Spleen (tissue), 11 donors: Measurements from ENCODE around the gene C6orf47. TPM values are rescaled to one million over a fixed set of nuclear protein-coding genes. Genes with fewer than 3 reads are reported as not detected.

ENCODE experiments used
- DNase-seq: peaks from one replicate; pipeline ENCODE4 v3.0.0-alpha.2; 2020
- H3K27ac ChIP-seq, 8 donors: fragments of 200-600 bp; sonication (generic) in 7 of 8; 1 replicate in 4 of 8; 2 replicates in 4 of 8; pipeline versions ENCODE4 v1.5.0 to v1.8.0; 2016 to 2021; ENCODE audit warnings: inconsistent platforms in 4 of 8, mild to moderate bottlenecking in 4 of 8, moderate library complexity in 1 of 8
- H3K27me3 ChIP-seq, 7 donors: fragments of 200-600 bp; sonication (generic) in 6 of 7; replicated peaks in 1 of 7; 1 replicate in 4 of 7; 2 replicates in 3 of 7; pipeline versions ENCODE4 v1.5.0 to v1.8.0; 2016 to 2021; ENCODE audit warnings: inconsistent platforms in 3 of 7, mild to moderate bottlenecking in 1 of 7
- H3K36me3 ChIP-seq, 6 donors: fragments of 200-600 bp; sonication (generic) in 5 of 6; 1 replicate in 4 of 6; 2 replicates in 2 of 6; pipeline versions ENCODE4 v1.5.0 to v1.8.0; 2016 to 2021; ENCODE audit warnings: inconsistent platforms in 2 of 6
- H3K4me1 ChIP-seq, 6 donors: fragments of 200-600 bp; sonication (generic) in 5 of 6; 1 replicate in 3 of 6; 2 replicates in 3 of 6; pipeline versions ENCODE4 v1.5.0 to v1.8.0; 2016 to 2021; ENCODE audit warnings: inconsistent platforms in 3 of 6
- H3K4me3 ChIP-seq, 8 donors: fragments of 200-600 bp; sonication (generic) in 7 of 8; 1 replicate in 4 of 8; 2 replicates in 4 of 8; pipeline versions ENCODE4 v1.5.0 to v1.8.0; 2016 to 2021; ENCODE audit warnings: inconsistent platforms in 4 of 8, mild to moderate bottlenecking in 4 of 8, moderate library complexity in 2 of 8
- H3K9me3 ChIP-seq, 8 donors: fragments of 200-600 bp; sonication (generic) in 7 of 8; 1 replicate in 4 of 8; 2 replicates in 4 of 8; pipeline versions ENCODE4 v1.5.0 to v1.8.0; 2016 to 2021; ENCODE audit warnings: inconsistent platforms in 4 of 8
- POLR2A ChIP-seq, 3 donors: fragments of 450-650 bp; IDR thresholded peaks; one replicate each; pipeline ENCODE4 v1.5.1; 2017; ENCODE audit warnings: antibody characterized with exemption in 3 of 3, mild to moderate bottlenecking in 1 of 3
- POLR2AphosphoS5 ChIP-seq, 3 donors: sonication (generic); formaldehyde crosslinking; IDR thresholded peaks; one replicate each; pipeline ENCODE4 v1.5.1; 2017; ENCODE audit warnings: antibody characterized with exemption in 3 of 3
- WGBS, 5 donors: extraction: QIAGEN DNeasy Blood & Tissue Kit in 3 of 5; methylation state at CpG; one replicate each; pipeline versions ENCODE4 v1.1.5 to v1.1.7; 2013 to 2018; 5-methylcytosine and 5-hydroxymethylcytosine counted together
- intact Hi-C: fragments of 100-400 bp; cut with DNase I; formaldehyde crosslinking; loops from one replicate; pipeline ENCODE4 v1.15.0; 2023; ENCODE audit warnings: low total_unique reads
- polyA plus RNA-seq, 3 donors: library from polyadenylated mRNA; stranded (reverse); fragments of 200-250 nt; gene quantifications; one replicate each; pipeline ENCODE4 v1.2.1, GENCODE V29; 2013
- total RNA-seq, 7 donors: library from RNA; depleted of rRNA in 3 of 7; stranded (reverse); fragments of >200 nt in 3 of 7; fragmentation: NEBNext Ultra II Directional in 4 of 7; extraction: Animal tissue kit (Norgen Biotek cat#: 25700) in 4 of 7; gene quantifications; one replicate each; pipeline versions ENCODE4 v1.1.0 to v1.2.1, GENCODE V29; 2016 to 2021
- TF ChIP-seq, protein P1 (sequence below), 11 experiments: fragments of 200-600 bp in 7 of 11; fragments of 450-650 bp in 4 of 11; sonication (generic) in 4 of 11; IDR thresholded peaks in 8 of 11; conservative IDR thresholded peaks in 3 of 11; 1 replicate in 7 of 11; 2 replicates in 4 of 11; pipeline versions ENCODE4 v1.4.0 to v1.8.0; 2016 to 2021; ENCODE audit warnings: antibody characterized with exemption in 11 of 11, inconsistent platforms in 4 of 11, mild to moderate bottlenecking in 1 of 11
- donor health status: healthy with polysubstance abuse.
- donor health status: DM: no; HTN: no; CAD: no; lungs with moderate emphysema.
- donor health status: DM: no; HTN: no; CAD: no.
- donor health status: Bipolar disorder and iron deficiency.
- donor health status: healthy.
- donor health status: DM: no; HTN: no; CAD: no.
- donor health status: DM: yes; HTN: yes; CAD: no.

C6orf47 gene
- total and polyA plus RNA-seq, 10 donors = 12.2 to 37.4 (median 26.6) TPM

- H3K27me3 ChIP-seq = no peaks in the 10 kb centered on the region
- intact Hi-C loops = no loop called here
- peak; percentile 27 to 58 (median 57) for TF ChIP-seq POLR2A (IDR thresholded peaks at IDR 0.05)
- TF ChIP-seq, protein P1, sequence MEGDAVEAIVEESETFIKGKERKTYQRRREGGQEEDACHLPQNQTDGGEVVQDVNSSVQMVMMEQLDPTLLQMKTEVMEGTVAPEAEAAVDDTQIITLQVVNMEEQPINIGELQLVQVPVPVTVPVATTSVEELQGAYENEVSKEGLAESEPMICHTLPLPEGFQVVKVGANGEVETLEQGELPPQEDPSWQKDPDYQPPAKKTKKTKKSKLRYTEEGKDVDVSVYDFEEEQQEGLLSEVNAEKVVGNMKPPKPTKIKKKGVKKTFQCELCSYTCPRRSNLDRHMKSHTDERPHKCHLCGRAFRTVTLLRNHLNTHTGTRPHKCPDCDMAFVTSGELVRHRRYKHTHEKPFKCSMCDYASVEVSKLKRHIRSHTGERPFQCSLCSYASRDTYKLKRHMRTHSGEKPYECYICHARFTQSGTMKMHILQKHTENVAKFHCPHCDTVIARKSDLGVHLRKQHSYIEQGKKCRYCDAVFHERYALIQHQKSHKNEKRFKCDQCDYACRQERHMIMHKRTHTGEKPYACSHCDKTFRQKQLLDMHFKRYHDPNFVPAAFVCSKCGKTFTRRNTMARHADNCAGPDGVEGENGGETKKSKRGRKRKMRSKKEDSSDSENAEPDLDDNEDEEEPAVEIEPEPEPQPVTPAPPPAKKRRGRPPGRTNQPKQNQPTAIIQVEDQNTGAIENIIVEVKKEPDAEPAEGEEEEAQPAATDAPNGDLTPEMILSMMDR (IDR thresholded peaks at IDR 0.05 in 8 of 11, conservative IDR thresholded peaks at IDR 0.05 in 3 of 11) = no peak
- peak in 2 of 3 donors; percentile 60 to 67 for TF ChIP-seq POLR2AphosphoS5 (IDR thresholded peaks at IDR 0.05)
- H3K36me3 ChIP-seq = peaks cover 7 to 37% (median 26%) of the 10 kb centered on the region in 6 donors
- peaks cover 14 to 55% (median 35%) of the 10 kb centered on the region in 6 donors for H3K4me1 ChIP-seq
- peak within 1 kb of the TSS; percentile 57 to 89 (median 76) for H3K4me3 ChIP-seq
- H3K27ac ChIP-seq = peak within 1 kb of the TSS; percentile 97 to 100 (median 98)
- H3K9me3 ChIP-seq = no peaks in the 10 kb centered on the region
- peak; percentile 98 for DNase-seq
- 0 to 1% (median 0%) methylated on average over 31 to 61 of the region's 67 CpGs for WGBS, 5 donors
These were observed 39.8 kb downstream of the C6orf47 start, which contains the start of gene PRRC2A for GRCh38 chr6:31620586-31621319. Gene PRRC2A (plus strand): TSS chr6:31620715. CDS start chr6:31622790, 2,075 bp downstream.

DNA sequence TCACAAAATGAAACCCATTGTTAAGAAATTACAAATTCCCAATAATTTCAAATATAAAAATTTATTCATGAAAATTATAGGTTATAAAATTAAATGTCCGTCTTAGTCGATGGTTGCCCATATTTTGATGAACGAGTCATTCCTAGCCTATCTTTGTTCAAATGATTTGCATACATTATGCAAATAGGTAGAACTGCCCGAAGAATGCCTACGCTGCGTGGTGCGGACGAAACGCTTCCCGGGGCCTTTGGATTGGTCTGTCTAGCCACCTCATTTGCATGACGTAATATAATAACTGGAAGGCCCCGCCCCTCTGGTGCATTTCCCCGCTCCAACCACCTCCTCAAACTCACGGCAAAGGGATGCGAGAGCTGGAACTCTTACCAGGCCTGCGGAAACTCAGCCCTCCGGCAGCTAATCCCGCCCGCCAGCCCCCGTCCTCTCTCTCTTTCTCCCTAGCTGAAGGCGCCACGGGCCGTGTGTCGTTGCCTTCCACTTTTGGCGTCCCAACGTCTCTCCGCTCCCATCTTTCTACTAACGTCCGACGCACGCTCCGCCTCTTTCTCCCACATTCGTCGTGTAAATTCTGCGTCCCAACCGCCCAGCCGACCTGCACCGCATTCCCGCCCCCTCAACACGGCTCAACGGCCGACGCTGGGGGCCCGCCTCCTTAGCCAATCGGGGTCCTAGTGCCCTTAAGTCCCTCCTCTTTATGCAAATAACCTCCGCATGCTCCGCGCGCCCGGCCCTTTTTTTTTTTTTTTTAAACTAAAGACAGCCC lies 40.6 kb downstream of the C6orf47 start:
- 0 to 1% (median 1%) methylated on average over 50 of the region's 50 CpGs for WGBS, 5 donors
- TF ChIP-seq POLR2AphosphoS5 (IDR thresholded peaks at IDR 0.05) (peak; percentile 95 to 96 (median 96)), POLR2A (IDR thresholded peaks at IDR 0.05) (peak in 2 of 3 donors; percentile 84 to 89)
- TF ChIP-seq, protein P1 (IDR thresholded peaks at IDR 0.05 in 8 of 11, conservative IDR thresholded peaks at IDR 0.05 in 3 of 11) = peak in 3 of 11 experiments; percentile 12 to 21 (median 13)
- Histone ChIP-seq H3K27ac (peak overlapping the region; percentile 97 to 100 (median 98)), H3K36me3 (peaks cover under 1 to 29% (median 18%) of the 10 kb centered on the region in 6 donors), H3K4me3 (peak overlapping the region; percentile 44 to 89 (median 76)), H3K9me3 (no peaks in the 10 kb centered on the region), H3K27me3 (no peaks in the 10 kb centered on the region), H3K4me1 (peaks cover 14 to 63% (median 42%) of the 10 kb centered on the region in 6 donors)
- intact Hi-C loops = no loop called here
- peak; percentile 99 for DNase-seq

DNA sequence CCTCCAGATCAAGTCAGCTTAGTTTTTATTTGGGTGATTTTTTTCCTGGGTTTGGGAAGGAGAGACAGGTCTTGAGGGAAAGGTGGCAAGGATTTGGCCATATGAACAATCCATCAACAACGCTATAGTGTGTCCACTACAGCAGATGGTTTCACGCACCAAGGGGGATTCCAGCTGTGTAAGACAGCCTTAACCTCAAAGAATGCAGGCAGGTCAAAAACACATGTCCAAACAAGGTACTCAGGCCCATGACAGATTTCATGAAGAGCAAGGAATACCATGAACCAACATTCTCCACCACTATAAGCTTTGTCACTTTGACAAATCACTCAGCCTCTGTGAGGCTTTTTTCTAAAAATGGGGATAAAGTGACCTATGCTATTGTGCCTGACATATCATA lies 43.6 kb downstream of the C6orf47 start:
- WGBS, 5 donors = 77 to 86% (median 80%) methylated on average over 2 of the region's 2 CpGs
- peak overlapping the region in 2 of 8 donors; percentile 42 to 67 for H3K4me3 ChIP-seq
- no peaks in the 10 kb centered on the region for H3K36me3 ChIP-seq
- intact Hi-C loops = no loop called here
- peak overlapping the region in 3 of 8 donors; percentile 87 to 89 (median 88) for H3K27ac ChIP-seq
- no peaks in the 10 kb centered on the region for H3K27me3 ChIP-seq
- peaks cover 4 to 64% (median 42%) of the 10 kb centered on the region in 6 donors for H3K4me1 ChIP-seq
- DNase-seq = no peak
- no peak for TF ChIP-seq POLR2AphosphoS5 (IDR thresholded peaks at IDR 0.05)
- TF ChIP-seq, protein P1 (IDR thresholded peaks at IDR 0.05 in 8 of 11, conservative IDR thresholded peaks at IDR 0.05 in 3 of 11) = no peak
- TF ChIP-seq POLR2A (IDR thresholded peaks at IDR 0.05) = no peak
- no peaks in the 10 kb centered on the region for H3K9me3 ChIP-seq
